NCI-H1694 treated with DMSO at 0.1 percent for 48 hours (cell line): Measurements from ENCODE around the gene IL1RAP.
"Not testable (repeated sequence)": the region's sequence is repeated elsewhere in the genome, so short reads cannot be mapped to it uniquely, and the experiment has no call there.

Experiments used
- DNase-seq: peaks from one replicate; lab custom pipeline; 2025; lab: John Stamatoyannopoulos, UW

Gene IL1RAP

GRCh38 chr3:190506271-190506670, 7.6 kb upstream of the IL1RAP start:
- DNase-seq: no peak

GRCh38 chr3:190512666-190513065, 1.2 kb upstream of the IL1RAP start:
- no peak for DNase-seq

GRCh38 chr3:190514413-190515153, 698 bp downstream of the IL1RAP start:
- no peak for DNase-seq

- DNase-seq: no peak
Measured at GRCh38 chr3:190516416-190516815, 2.5 kb downstream of the IL1RAP start.

- no peak for DNase-seq
Measured at GRCh38 chr3:190517687-190518086, 3.8 kb downstream of the IL1RAP start.

- DNase-seq: not testable (repeated sequence)
Measured at GRCh38 chr3:190518531-190518930, 4.6 kb downstream of the IL1RAP start.

- no peak for DNase-seq
Measured at GRCh38 chr3:190519886-190520285, 6.0 kb downstream of the IL1RAP start.

GRCh38 chr3:190521998-190522397, 8.1 kb downstream of the IL1RAP start:
- DNase-seq: no peak

GRCh38 chr3:190522621-190523222, 8.8 kb downstream of the IL1RAP start:
- no peak for DNase-seq

- no peak for DNase-seq
Measured at GRCh38 chr3:190524942-190525341, 11.1 kb downstream of the IL1RAP start.

GRCh38 chr3:190525634-190526033, 11.7 kb downstream of the IL1RAP start:
- DNase-seq: no peak

GRCh38 chr3:190526787-190527762, 13.2 kb downstream of the IL1RAP start:
- DNase-seq: no peak

GRCh38 chr3:190528706-190529105, 14.8 kb downstream of the IL1RAP start:
- DNase-seq: no peak

- no peak for DNase-seq
Measured at GRCh38 chr3:190531406-190531805, 17.5 kb downstream of the IL1RAP start.

- no peak for DNase-seq
Measured at GRCh38 chr3:190532731-190533203, 18.9 kb downstream of the IL1RAP start.

GRCh38 chr3:190533511-190534281, 19.8 kb downstream of the IL1RAP start:
- DNase-seq: no peak

GRCh38 chr3:190534386-190534785, 20.5 kb downstream of the IL1RAP start:
- DNase-seq: no peak

- DNase-seq: no peak
Measured at GRCh38 chr3:190534986-190535385, 21.1 kb downstream of the IL1RAP start.

GRCh38 chr3:190537146-190537545, 23.3 kb downstream of the IL1RAP start:
- DNase-seq: no peak

GRCh38 chr3:190538288-190538687, 24.4 kb downstream of the IL1RAP start:
- DNase-seq: no peak

- DNase-seq: no peak
Measured at GRCh38 chr3:190539526-190539925, 25.6 kb downstream of the IL1RAP start.

- DNase-seq: no peak
Measured at GRCh38 chr3:190541008-190541407, 27.1 kb downstream of the IL1RAP start.
